GM19328 (cell line): ENCODE data around the gene CARD6.
"Not testable (repeated sequence)": the region's sequence is repeated elsewhere in the genome, so short reads cannot be mapped to it uniquely, and the experiment has no call there.

Source experiments
- ATAC-seq: cut with Tn5 transposase; IDR thresholded peaks from one replicate; pipeline ENCODE4 v1.9.1; 2021; ENCODE audit warnings: mild to moderate bottlenecking, moderate library complexity; ENCODE audit not compliant: unreplicated experiment

Gene CARD6

GRCh38 chr5:40827188-40827977 is 13.8 kb upstream of the CARD6 start:
- no peak for ATAC-seq

GRCh38 chr5:40828021-40828631 is 13.0 kb upstream of the CARD6 start:
- no peak for ATAC-seq

GRCh38 chr5:40828690-40829661 is 12.2 kb upstream of the CARD6 start:
- no peak for ATAC-seq

GRCh38 chr5:40829748-40830533 is 11.2 kb upstream of the CARD6 start:
- ATAC-seq = no peak

- no peak for ATAC-seq
Measured at GRCh38 chr5:40831346-40832210, 9.6 kb upstream of the CARD6 start.

- no peak for ATAC-seq
Measured at GRCh38 chr5:40832345-40832744, 8.8 kb upstream of the CARD6 start.

- no peak for ATAC-seq
Measured at GRCh38 chr5:40833712-40834229, 7.4 kb upstream of the CARD6 start.

GRCh38 chr5:40834391-40834848 is 6.7 kb upstream of the CARD6 start:
- ATAC-seq = no peak

GRCh38 chr5:40834849-40835787 is 6.0 kb upstream of the CARD6 start, which contains the start of gene RPL37:
TSS of gene RPL37 (minus strand) at chr5:40835222. CDS start at chr5:40835185, 37 bp downstream.
- peak; percentile 96 for ATAC-seq

- ATAC-seq = no peak
Measured at GRCh38 chr5:40838086-40838485, 3.1 kb upstream of the CARD6 start.

GRCh38 chr5:40842351-40842750 is 1.2 kb downstream of the CARD6 start:
- no peak for ATAC-seq

GRCh38 chr5:40844565-40844964 is 3.4 kb downstream of the CARD6 start:
- ATAC-seq = no peak

- no peak for ATAC-seq
Measured at GRCh38 chr5:40846371-40846770, 5.2 kb downstream of the CARD6 start.

GRCh38 chr5:40847525-40847924 is 6.4 kb downstream of the CARD6 start:
- ATAC-seq = no peak

- ATAC-seq = no peak
Measured at GRCh38 chr5:40853632-40854192, 12.5 kb downstream of the CARD6 start.

GRCh38 chr5:40860711-40861110 is 19.5 kb downstream of the CARD6 start:
- ATAC-seq = no peak

GRCh38 chr5:40865004-40865403 is 23.8 kb downstream of the CARD6 start:
- ATAC-seq = not testable (repeated sequence)

- no peak for ATAC-seq
Measured at GRCh38 chr5:40866844-40867243, 25.7 kb downstream of the CARD6 start.
